Measurements from ENCODE around the gene C20orf173. TPM values are rescaled to one million over a fixed set of nuclear protein-coding genes. Genes with fewer than 3 reads are reported as not detected.

C20orf173 gene
- total RNA-seq, 4 donors from 2014 or later, result not detected

- DNase-seq (ENCODE audit: low spot score in 2 of 2), result no peak
- H3K4me3 ChIP-seq (ENCODE audit: low read depth, poor library complexity, severe bottlenecking), result no peak overlapping the region
- TF ChIP-seq, protein P1, sequence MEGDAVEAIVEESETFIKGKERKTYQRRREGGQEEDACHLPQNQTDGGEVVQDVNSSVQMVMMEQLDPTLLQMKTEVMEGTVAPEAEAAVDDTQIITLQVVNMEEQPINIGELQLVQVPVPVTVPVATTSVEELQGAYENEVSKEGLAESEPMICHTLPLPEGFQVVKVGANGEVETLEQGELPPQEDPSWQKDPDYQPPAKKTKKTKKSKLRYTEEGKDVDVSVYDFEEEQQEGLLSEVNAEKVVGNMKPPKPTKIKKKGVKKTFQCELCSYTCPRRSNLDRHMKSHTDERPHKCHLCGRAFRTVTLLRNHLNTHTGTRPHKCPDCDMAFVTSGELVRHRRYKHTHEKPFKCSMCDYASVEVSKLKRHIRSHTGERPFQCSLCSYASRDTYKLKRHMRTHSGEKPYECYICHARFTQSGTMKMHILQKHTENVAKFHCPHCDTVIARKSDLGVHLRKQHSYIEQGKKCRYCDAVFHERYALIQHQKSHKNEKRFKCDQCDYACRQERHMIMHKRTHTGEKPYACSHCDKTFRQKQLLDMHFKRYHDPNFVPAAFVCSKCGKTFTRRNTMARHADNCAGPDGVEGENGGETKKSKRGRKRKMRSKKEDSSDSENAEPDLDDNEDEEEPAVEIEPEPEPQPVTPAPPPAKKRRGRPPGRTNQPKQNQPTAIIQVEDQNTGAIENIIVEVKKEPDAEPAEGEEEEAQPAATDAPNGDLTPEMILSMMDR (IDR thresholded peaks at IDR 0.05), result no peak
- no peak for TF ChIP-seq POLR2A (IDR thresholded peaks at IDR 0.05)
- WGBS, 2 donors, result 84 to 89% methylated on average over 10 of the region's 10 CpGs
- intact Hi-C loops (cut with DNase I; ENCODE audit: low total_unique reads), result no loop called here
Measured at GRCh38 chr20:35508493-35509218, 20.8 kb downstream of the C20orf173 start.

- intact Hi-C loops (cut with DNase I; ENCODE audit: low total_unique reads), result no loop called here
- H3K4me3 ChIP-seq (ENCODE audit: low read depth, poor library complexity, severe bottlenecking), result no peak overlapping the region
- no peak for DNase-seq (ENCODE audit: low spot score in 2 of 2)
- no peak for TF ChIP-seq POLR2A (IDR thresholded peaks at IDR 0.05)
- TF ChIP-seq, protein P1 (IDR thresholded peaks at IDR 0.05), result no peak
- WGBS, 2 donors, result 92 to 96% methylated on average over 6 of the region's 6 CpGs
Measured at GRCh38 chr20:35506872-35507638, 22.4 kb downstream of the C20orf173 start.

DNA sequence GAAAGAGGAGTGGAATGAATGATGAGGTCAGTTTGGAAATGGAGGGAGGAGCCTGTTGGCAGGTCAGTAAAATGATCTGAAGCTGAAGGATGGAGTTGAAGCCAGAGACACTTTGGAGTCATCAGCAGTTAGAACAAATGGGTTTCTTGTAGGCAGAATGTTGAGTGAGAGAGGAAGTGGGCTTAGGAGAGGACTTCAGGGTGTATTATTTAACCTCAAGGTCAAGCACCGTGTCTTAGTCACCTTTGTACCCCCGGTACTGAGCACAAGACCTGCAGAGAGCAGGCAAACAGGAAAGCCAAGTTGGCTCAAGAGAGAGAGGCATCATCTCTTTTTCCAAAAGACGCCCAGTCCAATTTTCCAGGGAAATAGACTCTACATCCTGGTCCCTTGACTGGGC, 23.3 kb downstream of the C20orf173 start:
- 85 to 93% methylated on average over 3 of the region's 3 CpGs for WGBS, 2 donors
- no peak for DNase-seq (ENCODE audit: low spot score in 2 of 2)
- no peak overlapping the region for H3K4me3 ChIP-seq (ENCODE audit: low read depth, poor library complexity, severe bottlenecking)
- TF ChIP-seq, protein P1 (IDR thresholded peaks at IDR 0.05), result no peak
- no peak for TF ChIP-seq POLR2A (IDR thresholded peaks at IDR 0.05)
- intact Hi-C loops (cut with DNase I; ENCODE audit: low total_unique reads), result no loop called here

- DNase-seq (ENCODE audit: low spot score in 2 of 2), result no peak
- TF ChIP-seq POLR2A (IDR thresholded peaks at IDR 0.05), result no peak
- TF ChIP-seq, protein P1 (IDR thresholded peaks at IDR 0.05), result no peak
- H3K4me3 ChIP-seq (ENCODE audit: low read depth, poor library complexity, severe bottlenecking), result no peak overlapping the region
- intact Hi-C loops (cut with DNase I; ENCODE audit: low total_unique reads), result no loop called here
- WGBS, 2 donors, result 100% methylated on average over 5 of the region's 5 CpGs
Measured at GRCh38 chr20:35504751-35505150, 24.7 kb downstream of the C20orf173 start.

GRCh38 chr20:35503841-35504561, 25.5 kb downstream of the C20orf173 start:
- TF ChIP-seq, protein P1 (IDR thresholded peaks at IDR 0.05), result no peak
- no peak for TF ChIP-seq POLR2A (IDR thresholded peaks at IDR 0.05)
- no peak for DNase-seq (ENCODE audit: low spot score in 2 of 2)
- WGBS, 2 donors, result 83 to 86% methylated on average over 15 to 16 of the region's 16 CpGs
- no peak overlapping the region for H3K4me3 ChIP-seq (ENCODE audit: low read depth, poor library complexity, severe bottlenecking)
- intact Hi-C loops (cut with DNase I; ENCODE audit: low total_unique reads), result no loop called here

Data from lower leg skin (tissue), 4 donors.